SHP77 treated with DMSO at 0.1 percent for 48 hours (cell line): ENCODE measurements around the gene RHOBTB3.
"Not testable (repeated sequence)": the region's sequence is repeated elsewhere in the genome, so short reads cannot be mapped to it uniquely, and the experiment has no call there.

ENCODE experiments used
- DNase-seq: peaks from one replicate; lab custom pipeline; 2025; lab: John Stamatoyannopoulos, UW

Gene RHOBTB3

DNA sequence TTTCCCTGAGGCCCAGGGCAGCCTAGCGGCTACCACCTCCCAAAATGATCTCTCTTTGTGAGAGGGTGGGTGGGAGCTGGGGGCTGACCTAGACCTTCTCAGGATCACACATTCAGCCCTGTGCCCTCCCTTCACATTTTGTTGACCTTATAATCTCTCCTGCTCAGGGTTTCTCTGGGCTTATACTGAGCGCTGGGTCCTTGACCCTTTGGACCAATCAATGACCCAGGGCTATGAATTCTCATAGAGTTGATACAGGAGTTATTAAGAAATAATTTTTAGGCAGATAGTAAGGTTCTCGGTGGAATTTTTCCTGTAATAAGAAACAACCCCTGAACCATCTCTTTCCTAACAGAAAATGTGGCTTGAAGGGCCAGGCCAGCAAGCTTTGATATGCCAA is 69.4 kb downstream of the RHOBTB3 start:
- no peak for DNase-seq

DNA sequence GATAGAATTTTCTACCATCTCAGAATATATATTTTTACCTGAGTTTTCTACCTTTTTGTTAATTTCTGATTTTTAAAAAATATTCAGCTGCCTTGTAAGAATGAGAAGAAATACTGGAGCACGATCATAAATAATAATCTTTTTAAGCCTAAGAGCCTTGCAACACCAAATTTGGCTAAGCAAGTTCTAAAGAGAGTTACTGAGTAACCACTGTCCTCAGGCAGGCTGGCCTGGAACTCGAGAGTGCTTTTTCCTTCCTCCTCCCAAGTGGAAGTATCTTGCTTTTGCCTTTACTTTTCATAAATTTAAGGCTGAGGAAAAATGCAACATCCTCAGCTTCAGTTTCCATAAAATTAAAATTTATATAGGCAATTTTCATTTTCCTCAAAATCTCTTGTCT is 70.4 kb downstream of the RHOBTB3 start:
- no peak for DNase-seq

DNA sequence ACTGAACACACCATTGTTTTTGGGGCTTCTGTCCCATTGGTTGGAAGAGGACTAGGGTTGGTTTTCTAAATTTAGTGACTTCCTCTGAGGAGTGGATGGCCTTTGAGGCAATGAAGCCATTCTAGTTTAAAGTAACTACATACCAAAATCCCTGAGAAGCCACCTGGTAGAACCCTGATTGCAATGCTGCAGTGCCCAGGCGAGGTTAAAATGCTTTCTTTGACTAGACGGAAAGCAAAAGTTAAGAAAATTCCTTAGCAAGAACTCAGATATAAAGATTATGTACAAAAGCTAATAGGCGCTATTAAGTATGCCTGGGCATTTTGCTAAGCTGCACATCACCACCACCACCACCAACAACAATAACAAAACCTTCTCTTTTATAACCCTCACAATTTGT is 70.8 kb downstream of the RHOBTB3 start:
- no peak for DNase-seq

DNA sequence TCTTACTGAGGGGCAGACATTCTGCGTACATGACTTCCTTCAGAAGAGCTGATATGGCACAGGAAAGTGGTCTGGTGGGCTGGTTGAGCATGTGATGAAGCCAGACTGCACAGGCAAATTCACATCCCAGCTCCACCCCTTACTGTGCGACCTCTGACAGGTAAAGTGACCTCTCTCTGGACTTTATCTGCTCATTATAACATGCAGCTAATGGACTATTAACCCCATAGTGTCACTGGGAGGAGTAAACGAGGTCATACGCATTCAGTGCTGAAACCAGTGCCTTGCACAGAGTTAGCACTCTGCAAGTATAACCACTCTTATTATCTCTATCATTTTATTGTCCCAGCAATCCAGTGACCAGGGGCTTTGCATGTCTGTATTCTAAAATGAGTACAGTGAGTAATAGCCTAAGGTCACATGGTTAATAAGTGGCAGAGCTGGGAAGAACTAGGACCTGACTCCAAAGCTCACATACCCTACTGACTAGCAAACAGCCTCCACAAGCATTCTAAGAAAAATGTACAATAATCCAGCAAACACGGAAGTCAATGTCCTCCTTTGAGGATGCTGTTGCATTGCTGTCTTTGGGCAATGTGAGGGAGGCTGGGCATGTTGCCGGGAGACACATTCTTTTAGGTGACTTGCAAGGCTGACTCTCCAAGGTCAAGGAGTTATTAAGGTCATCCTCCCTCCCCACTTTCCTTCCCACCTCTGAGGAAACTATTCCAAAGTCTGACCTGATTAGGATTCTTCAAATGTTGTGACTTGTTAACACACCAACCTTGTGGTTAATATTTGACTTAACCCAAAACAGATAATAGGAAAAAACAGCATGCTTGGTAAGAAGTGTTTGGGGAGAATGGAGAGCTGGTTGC is 72.4 kb downstream of the RHOBTB3 start:
- no peak for DNase-seq

DNA sequence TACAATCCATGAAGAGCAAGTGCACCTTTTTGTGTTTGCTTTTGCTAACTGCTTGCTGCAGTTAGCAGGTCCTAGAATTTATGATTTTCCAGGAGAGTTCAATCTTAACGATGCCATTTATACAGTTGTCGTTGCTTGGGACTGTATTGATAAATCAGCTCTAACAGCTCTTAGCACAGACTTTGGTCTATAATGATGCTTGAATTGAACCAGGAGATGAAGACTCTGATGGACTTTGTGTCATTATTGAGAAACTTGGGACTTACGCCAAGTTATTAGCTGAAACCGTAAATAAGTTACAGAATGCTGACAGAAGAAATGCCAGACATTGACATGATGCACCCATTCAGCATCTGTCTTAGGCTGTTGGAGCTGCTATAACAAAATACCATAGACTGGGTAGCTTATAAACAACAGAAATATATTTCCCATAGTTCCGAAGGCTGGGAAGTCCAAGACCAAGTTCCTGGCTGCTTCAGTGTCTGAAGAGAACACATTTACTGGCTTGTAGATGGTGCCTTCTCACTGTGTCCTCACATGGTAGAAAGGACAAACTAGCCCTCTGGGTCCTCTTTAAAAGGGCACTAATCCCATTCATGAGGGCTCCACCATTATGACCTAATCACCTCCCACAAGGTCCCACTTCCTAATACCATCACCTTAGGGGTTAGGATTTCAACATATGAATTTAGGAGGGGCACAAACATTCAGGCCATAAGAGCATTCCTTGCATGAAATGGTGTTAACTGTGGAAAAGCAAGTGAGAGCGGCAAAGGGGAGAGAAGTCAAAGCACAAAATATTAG is 73.8 kb downstream of the RHOBTB3 start:
- DNase-seq = no peak

DNA sequence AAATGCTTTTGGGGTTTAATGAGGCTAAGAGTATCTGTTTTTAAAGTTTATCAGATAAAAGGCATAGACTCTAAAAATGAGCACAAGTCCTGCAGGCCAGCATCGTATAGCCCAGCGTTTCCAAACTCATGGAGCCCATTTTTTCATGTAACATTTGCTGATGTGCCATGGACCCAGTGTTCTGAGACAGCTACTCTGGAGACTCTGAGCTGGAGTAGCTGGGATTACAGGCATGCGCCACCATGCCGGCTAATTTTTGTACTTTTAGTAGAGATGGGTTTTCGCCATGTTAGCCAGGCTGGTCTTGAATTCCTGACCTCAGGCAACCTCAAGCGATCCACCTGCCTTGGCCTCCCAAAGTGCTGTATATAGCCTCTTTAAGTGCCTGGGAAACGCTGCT is 75.6 kb downstream of the RHOBTB3 start:
- no peak for DNase-seq

DNA sequence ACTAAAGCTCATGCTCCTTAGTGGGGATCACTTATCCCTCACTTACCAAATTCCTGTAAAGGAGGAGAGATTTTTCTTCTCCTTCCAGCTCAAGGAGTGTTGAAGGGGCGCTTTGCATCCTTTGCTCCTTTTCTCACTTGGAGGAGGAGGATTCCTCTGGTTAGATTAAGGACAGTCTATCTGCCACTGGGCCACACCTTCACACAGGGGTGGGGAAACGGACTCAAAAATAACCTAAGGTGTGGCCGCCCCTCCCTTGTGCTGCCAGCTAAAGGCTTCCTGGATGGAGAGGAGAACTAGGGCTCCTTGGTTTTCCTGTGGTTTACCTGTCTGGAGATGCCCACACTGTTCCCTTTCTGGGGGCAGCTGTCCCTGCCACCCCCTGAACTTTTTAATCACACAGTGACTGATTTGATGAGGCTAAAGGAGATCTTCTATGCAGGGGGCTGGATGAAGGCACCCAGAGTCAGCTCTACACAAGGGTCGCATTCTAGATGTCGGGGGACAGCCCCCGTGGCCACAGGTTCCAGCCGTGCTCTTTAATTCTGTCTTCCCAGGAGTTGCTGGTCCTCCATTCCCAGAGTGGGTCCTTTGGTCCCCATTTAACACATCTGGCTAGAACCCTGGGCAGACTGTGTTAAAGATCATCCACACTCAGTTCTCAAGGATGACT is 77.0 kb downstream of the RHOBTB3 start:
- DNase-seq = no peak

DNA sequence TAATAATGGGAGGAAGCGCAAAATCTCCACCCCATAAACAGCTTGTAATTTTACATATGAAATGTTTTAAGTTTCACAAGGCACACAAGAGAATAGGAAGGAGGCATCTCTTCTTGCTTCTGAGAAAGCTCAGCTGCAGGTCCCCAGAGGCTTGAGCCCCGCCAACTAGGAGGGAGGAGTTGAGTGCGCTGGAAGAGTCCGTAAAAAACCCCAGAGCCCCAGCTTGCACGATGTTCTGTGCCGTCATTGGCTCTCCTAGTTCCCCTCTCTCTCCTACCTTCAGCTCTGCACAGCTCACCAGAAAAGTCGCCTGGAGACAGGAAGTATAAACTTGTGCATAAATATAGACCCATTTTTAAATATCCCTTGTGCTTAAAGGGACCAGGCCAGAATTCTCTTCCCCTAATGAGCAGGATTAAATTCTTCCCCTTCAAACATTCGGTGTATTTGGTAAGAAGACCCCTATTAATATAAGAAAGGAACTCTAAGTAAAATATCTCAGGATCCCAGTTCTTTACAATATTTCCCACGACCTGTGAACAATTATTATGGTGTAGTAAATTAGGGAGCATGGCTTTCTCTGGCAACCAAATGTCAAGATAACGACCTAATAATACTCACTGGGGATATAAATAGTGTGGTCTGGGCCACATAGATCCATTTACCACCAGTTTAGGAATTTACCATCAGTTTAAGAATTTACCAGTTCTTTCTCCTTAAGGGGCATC is 77.7 kb downstream of the RHOBTB3 start:
- no peak for DNase-seq

DNA sequence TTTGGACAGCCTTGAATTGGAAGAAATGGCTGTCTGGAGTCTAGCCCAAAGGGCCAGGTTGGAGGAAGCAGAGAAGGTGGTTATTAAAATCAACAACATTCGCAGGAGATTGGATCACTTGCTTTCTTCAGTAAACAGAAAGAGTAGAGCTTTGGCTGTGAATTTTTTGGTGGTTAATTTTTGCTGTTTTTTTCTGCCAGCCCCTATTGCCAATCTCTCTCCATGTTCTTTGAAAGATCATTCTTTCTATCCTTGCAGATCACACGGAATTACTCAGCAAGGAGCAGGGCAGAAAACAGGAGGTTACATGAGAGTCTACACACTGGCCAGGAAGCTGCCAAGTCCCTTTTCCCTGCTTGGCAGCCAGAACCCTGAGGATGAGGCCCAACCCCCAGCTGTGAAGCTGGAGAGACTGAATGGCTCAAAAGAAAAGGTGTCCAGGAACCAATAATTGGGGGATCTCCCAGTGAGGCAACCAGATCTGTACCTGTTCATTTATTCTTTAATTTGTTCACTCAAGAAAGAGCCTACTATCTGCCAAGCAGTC is 78.4 kb downstream of the RHOBTB3 start:
- DNase-seq = no peak

DNA sequence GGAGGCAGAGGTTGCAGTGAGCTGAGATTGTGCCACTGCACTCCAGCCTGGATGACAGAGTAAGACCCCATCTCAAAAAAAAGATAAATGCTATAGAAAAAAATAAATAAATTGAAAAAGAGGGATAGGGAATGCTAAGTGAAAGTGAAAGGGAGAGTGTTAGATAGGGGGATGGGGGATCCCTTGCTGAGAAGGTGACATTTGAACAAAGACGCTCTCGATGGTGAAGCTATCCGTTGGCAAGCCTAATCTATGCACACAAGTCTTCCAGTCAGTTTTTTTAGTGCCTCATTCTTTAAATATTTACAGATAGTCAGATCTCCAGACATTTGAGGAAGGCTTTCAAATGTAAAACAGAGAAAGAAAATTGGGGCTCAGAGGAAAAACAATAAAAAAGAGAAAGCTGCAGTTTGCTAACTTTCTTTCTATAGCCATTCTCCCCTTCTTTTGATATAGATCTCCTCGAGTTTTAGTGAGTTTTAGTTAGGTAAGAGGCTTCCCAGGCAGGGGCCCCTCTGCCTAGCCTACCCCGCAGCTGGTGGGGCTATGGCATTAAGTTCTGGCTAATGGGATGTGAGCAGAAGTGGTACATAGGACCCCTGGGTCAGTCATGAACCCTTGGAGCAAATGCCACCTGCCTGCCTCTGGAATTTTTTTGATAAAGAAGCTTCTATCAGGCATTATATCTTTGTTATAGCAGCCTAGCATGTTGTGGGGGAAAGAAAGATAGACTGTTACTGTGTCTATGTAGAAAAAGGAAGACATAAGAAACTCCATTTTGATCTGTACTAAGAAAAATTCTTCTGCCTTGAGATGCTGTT is 79.4 kb downstream of the RHOBTB3 start:
- no peak for DNase-seq

DNA sequence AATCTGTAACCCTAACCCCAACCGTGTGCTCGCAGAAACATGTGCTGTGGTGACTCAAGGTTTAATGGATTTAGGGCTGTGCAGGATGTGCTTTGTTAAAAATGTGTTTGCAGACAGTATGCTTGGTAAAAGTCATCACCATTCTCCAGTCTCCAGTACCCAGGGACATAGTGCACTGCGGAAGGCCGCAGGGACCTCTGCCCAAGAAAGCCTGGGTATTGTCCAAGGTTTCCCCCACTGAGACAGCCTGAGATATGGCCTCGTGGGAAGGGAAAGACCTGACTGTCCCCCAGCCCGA is 79.9 kb downstream of the RHOBTB3 start:
- not testable (repeated sequence) for DNase-seq

DNA sequence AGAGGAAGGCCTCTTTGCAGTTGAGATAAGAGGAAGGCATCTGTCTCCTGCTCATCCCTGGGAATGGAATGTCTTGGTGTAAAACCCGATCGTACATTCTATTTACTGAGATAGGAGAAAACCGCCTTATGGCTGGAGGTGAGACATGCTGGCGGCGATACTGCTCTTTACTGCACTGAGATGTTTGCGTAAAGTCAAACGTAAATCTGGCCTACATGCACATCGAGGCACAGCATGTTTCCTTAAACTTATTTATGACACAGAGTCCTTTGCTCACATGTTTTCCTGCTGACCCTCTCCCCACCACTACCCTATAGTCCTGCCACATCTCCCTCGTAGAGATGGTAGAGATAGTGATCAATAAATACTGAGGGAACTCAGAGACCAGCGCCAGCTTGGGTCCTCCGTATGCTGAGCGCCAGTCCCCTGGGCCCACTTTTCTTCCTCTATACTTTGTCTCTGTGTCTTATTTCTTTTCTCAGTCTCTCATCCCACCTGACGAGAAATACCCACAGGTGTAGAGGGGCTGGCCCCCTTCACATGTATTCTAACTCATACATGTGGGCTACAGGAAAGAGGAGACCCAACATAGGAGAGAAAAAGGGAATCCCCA is 80.4 kb downstream of the RHOBTB3 start:
- not testable (repeated sequence) for DNase-seq

DNA sequence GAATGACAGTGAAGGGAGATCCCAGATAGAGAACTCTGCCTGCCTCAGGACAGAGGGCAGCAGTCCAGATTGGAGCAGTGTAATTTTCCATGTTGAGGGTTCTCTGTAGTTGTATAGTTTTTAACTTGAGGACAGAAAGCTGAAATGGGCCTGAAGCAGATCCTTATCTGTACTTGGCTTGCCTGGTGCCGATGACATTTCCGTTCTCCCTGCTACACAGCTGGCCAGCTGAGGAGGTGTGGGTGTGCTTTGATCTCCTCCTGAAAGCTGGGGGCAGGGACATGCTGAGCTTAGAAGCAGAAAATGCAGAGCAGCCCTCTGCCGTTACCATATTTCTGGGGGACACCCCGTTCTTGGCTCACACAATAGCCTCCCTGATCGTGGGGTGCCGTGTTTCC is 80.9 kb downstream of the RHOBTB3 start:
- DNase-seq = no peak

DNA sequence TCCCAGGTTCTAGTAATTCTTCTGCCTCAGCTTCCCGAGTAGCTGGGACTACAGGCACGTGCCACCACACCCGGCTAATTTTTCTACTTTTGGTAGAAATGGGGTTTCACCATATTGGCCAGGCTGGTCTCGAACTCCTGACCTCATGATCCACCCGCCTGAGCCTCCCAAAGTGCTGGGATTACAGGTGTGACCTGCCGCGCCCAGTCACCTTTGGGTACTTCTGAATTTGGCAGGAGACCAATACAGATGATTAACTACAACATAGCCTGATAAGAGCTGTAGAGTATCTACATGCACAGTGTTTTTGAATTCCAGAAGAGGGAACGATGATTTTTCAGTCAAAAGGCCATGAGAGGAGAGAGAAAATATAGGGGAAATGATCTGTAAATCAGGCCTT is 81.9 kb downstream of the RHOBTB3 start:
- not testable (repeated sequence) for DNase-seq

DNA sequence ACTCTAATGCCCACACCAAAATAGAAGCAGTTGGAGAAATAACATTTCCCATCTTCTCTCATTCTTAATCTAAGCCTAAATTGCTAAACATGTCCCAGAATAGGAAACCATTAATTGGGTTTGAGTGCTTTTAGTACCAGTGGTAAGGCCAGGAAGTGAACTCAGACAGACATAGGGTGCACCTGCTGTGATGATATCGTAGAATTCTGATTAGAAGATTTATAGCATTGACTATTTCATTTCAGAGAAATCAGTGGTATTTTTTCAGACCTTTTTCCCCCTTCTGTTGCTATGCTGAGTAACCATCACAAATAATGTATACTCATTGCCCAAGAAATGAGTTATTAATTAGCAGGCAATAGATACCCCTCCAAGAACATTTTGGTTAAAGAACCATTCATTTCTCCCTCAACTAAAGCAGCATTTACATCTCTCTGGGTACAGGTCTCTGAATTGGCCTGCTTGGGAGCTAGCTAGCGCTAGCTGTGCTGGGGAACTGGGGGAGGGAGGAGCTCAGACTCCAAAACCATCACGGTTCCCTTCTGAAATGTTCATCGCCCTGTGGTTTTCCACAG is 84.1 kb downstream of the RHOBTB3 start:
- DNase-seq = no peak

DNA sequence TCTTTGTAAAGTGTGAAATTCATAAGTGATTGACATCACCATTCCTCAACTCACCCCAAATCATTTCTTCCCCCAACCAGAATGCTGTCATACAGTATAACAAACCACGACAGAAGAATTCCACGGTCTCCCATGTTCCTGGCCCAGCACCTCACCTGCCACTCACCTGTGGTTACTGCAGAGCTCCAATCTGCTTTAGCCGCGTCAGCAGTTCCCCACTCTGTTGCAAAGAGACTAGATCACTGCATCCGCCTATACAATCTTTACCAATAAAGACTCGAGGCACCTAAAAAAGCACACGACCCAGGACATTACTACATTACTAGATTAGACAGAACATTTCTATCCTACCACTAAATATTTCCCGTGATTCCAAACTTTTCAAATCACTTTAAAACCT is 85.2 kb downstream of the RHOBTB3 start:
- DNase-seq = no peak

DNA sequence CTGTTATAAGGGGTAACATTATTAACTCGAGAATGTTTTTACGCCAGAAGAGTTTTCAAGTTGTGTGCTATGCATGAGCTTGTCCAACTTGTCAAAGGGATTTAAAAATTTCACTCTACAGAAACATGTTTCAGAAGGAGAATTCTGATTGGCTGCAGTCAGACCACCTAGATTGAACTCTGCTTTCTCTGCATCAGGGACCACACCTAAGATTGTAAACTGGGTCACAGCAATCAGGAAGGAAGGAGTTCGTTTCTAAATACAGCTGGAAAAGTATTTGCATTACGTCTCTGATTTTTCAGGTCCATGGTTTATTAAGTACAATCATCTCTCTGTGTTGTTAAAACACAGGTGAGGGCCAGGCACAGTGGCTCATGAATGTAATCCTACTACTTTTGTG is 85.6 kb downstream of the RHOBTB3 start:
- no peak for DNase-seq

DNA sequence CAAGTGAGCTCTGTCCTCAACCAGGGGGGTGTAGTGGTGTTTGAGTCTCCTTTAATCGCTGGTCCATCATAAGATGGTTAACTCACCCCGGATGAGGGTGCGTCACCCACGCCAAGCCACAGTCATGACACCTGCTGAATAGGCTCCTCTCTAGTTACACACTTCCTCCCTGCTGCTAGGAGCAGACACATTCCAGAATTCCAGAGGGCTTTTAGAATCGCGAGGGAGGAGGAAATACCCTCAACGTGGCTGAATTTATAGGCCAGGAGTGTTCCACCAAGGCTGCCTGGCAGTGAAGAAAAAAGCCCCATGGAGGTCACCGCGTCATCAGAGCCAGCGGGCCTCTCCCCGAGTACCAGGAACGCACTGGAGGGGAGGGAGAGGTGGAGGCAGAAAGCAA is 86.3 kb downstream of the RHOBTB3 start:
- DNase-seq = no peak

DNA sequence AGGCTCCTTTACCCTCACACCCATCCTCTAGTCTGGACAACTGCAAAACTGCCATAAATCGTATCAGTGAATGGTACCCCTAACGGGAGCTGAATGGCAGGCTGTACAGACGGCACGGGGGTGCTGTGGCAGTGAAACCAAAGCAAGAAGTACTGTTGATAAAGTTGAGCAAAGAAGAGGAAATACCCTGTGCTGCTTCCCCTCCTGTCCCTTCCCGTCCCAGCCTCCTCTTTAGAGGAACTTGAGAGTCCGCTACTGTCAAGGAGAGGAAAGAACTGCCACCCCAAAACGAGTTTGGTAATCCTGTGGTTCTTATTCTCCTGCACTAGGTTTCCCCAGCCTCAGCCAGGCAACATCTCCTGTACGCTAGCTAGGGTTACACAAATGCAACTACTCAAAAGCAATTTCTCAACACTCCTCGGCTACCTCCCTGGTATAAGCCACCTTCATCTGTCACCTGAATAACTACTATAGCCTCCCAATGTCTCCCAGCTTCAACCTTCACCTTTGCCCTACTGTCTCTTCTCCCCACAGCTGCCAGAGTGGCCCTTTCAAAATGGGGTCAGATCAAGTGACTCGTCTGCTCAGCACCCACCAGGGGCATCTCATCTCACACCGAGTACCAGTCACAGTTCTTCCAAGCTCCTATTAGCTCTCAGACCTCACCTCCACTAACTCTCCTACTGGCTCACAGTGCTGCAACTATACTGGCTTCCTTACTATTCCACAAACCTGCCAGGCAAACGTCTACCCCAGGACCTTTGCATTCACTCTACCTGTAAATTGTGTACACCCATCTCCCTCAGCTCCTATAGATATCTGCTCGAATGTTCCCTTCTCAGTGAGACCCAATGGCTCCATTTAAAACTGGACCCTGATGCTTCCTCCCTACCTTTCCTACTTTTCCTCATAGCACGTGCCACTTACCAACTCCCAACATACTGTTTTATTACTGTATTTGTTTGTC is 87.3 kb downstream of the RHOBTB3 start:
- no peak for DNase-seq
